ENCODE results near the gene MIPOL1.
"Not testable (repeated sequence)": the region's sequence is repeated elsewhere in the genome, so short reads cannot be mapped to it uniquely, and the experiment has no call there.

The MIPOL1 gene

GRCh38 chr14:37223947-37224474 is 26.3 kb downstream of the MIPOL1 start:
- H3K9me3 Mint-ChIP-seq, result peaks cover 30% of the 10 kb centered on the region
- H3K4me1 Mint-ChIP-seq, result no peaks in the 10 kb centered on the region
- H3K4me3 Mint-ChIP-seq, result no peak overlapping the region
- peaks cover 4% of the 10 kb centered on the region for H3K27me3 Mint-ChIP-seq (ENCODE audit: low read depth)
- peaks cover 56% of the 10 kb centered on the region for H3K36me3 Mint-ChIP-seq (ENCODE audit: low read depth)
- no peak for TF ChIP-seq CTCF (IDR thresholded peaks at IDR 0.05; ENCODE audit: unreplicated experiment in 3 of 3)
- no peak overlapping the region for H3K27ac Mint-ChIP-seq

GRCh38 chr14:37225668-37226067 is 27.9 kb downstream of the MIPOL1 start:
- H3K9me3 Mint-ChIP-seq, result peaks cover 30% of the 10 kb centered on the region
- not testable (repeated sequence) for H3K4me3 Mint-ChIP-seq; H3K27me3 Mint-ChIP-seq (ENCODE audit: low read depth); H3K4me1 Mint-ChIP-seq; H3K27ac Mint-ChIP-seq
- H3K36me3 Mint-ChIP-seq (ENCODE audit: low read depth), result peaks cover 48% of the 10 kb centered on the region

- H3K36me3 Mint-ChIP-seq (ENCODE audit: low read depth), result peaks cover 9% of the 10 kb centered on the region
- H3K4me1 Mint-ChIP-seq, result no peaks in the 10 kb centered on the region
- no peak overlapping the region for H3K27ac Mint-ChIP-seq
- no peaks in the 10 kb centered on the region for H3K27me3 Mint-ChIP-seq (ENCODE audit: low read depth)
- peak; percentile 76 to 90 (median 77) for TF ChIP-seq CTCF (IDR thresholded peaks at IDR 0.05; ENCODE audit: unreplicated experiment in 3 of 3)
- H3K4me3 Mint-ChIP-seq, result no peak overlapping the region
- H3K9me3 Mint-ChIP-seq, result peaks cover 8% of the 10 kb centered on the region
These were observed 32.9 kb downstream of the MIPOL1 start for GRCh38 chr14:37230551-37231194.

GRCh38 chr14:37232907-37233481 is 35.3 kb downstream of the MIPOL1 start:
- Mint-ChIP-seq H3K36me3 (ENCODE audit: low read depth) (no peaks in the 10 kb centered on the region), H3K27me3 (ENCODE audit: low read depth) (no peaks in the 10 kb centered on the region), H3K9me3 (no peaks in the 10 kb centered on the region), H3K4me1 (no peaks in the 10 kb centered on the region), H3K27ac (no peak overlapping the region), H3K4me3 (no peak overlapping the region)
- peak; percentile 43 to 58 (median 51) for TF ChIP-seq CTCF (IDR thresholded peaks at IDR 0.05; ENCODE audit: unreplicated experiment in 3 of 3)

GRCh38 chr14:37234222-37234621 is 36.5 kb downstream of the MIPOL1 start:
- H3K4me3 Mint-ChIP-seq, result no peak overlapping the region

GRCh38 chr14:37236044-37236443 is 38.3 kb downstream of the MIPOL1 start:
- H3K27me3 Mint-ChIP-seq (ENCODE audit: low read depth); H3K4me1 Mint-ChIP-seq; H3K4me3 Mint-ChIP-seq; H3K27ac Mint-ChIP-seq; H3K9me3 Mint-ChIP-seq; H3K36me3 Mint-ChIP-seq (ENCODE audit: low read depth): not testable (repeated sequence)

More at GRCh38 chr14:37234222-37234621, 36.5 kb downstream of the MIPOL1 start:
- no peaks in the 10 kb centered on the region for H3K36me3 Mint-ChIP-seq (ENCODE audit: low read depth)
- no peak overlapping the region for H3K27ac Mint-ChIP-seq
- H3K9me3 Mint-ChIP-seq, result no peaks in the 10 kb centered on the region
- H3K27me3 Mint-ChIP-seq (ENCODE audit: low read depth), result no peaks in the 10 kb centered on the region
- no peaks in the 10 kb centered on the region for H3K4me1 Mint-ChIP-seq
- TF ChIP-seq CTCF (IDR thresholded peaks at IDR 0.05; ENCODE audit: unreplicated experiment in 3 of 3), result no peak

- Mint-ChIP-seq H3K27ac (no peak overlapping the region), H3K4me3 (no peak overlapping the region), H3K4me1 (no peaks in the 10 kb centered on the region), H3K9me3 (no peaks in the 10 kb centered on the region), H3K27me3 (ENCODE audit: low read depth) (no peaks in the 10 kb centered on the region), H3K36me3 (ENCODE audit: low read depth) (no peaks in the 10 kb centered on the region)
- TF ChIP-seq CTCF (IDR thresholded peaks at IDR 0.05; ENCODE audit: unreplicated experiment in 3 of 3), result no peak
These were observed 39.4 kb downstream of the MIPOL1 start for GRCh38 chr14:37237094-37237493.

Measured in nephron (organoid).